Measurements from ENCODE around the gene ITGB8. TPM values are rescaled to one million over a fixed set of nuclear protein-coding genes. Genes with fewer than 3 reads are reported as not detected.

Gene ITGB8
- total RNA-seq, 1 donor from 2014 or later, result 0.69 TPM

DNA sequence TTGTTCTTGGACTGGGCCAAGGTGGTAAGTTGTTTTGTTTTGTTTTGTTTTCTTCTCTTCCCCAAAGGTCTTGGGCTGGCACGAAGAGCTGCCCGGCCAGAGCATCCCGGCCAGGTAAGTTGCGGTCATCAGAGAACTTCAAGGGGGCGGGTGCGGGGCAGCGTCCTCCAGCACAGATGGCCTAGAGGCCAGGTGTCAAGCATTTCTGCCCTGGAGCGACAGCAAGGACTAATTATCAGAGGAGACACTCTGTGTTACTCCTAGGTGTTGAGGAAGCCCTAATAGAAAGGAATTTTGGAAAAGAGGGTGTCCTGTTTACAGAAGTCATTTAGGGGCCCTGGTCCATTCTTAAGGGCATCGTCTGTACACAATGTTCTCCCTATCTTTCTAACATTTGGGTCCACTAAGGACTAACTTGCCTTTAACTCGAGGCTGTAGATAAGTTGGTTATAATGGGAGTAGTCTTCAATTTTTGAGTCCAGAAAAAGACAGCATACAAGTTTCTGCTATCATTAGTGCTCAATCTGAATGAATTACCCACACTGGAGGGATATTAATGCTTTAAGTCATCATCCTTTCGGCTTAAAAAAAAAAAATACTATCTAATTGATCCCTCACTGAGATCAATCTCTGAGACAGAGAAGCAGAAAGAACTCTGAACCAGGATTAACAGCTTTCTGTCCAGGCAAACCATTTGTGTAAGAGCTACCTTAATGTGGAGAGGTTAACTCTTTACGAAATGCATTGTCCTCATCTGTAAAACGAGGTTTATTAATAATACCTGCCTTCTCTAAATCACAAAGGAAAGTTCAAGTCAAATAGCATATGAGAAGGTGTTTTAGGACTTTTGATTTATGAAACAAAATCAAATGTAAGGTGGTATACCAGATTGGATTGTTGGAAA lies 1.5 kb downstream of the ITGB8 start:
- DNase-seq (ENCODE audit: low spot score), result no peak
- Mint-ChIP-seq H3K4me3 (ENCODE audit: unreplicated experiment) (peak overlapping the region; percentile 91), H3K27ac (ENCODE audit: unreplicated experiment) (no peak overlapping the region)

DNA sequence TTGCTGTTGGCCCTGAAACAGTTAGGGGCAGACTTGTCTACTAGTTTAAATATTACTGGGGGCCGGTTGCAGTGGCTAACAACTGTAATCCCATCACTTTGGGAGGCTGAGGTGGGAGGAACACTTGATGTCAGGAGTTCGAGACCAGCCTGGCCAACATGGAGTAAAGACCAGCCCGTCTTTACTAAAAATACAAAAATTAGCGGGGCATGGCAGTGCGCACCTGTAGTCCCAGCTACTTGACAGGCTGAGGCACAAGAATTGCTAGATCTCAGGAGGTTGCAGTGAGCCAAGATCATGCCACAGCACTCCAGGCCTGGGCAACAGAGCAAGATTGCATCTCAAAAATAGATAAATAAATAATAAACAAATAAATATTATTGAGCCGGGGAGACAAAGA lies 7.6 kb downstream of the ITGB8 start:
- Mint-ChIP-seq H3K36me3 (ENCODE audit: low read depth, unreplicated experiment) (no peaks in the 10 kb centered on the region), H3K4me1 (ENCODE audit: unreplicated experiment) (peaks cover 1% of the 10 kb centered on the region), H3K27me3 (ENCODE audit: unreplicated experiment) (no peaks in the 10 kb centered on the region), H3K27ac (ENCODE audit: unreplicated experiment) (no peak overlapping the region), H3K4me3 (ENCODE audit: unreplicated experiment) (no peak overlapping the region), H3K9me3 (ENCODE audit: unreplicated experiment) (no peaks in the 10 kb centered on the region)
- DNase-seq (ENCODE audit: low spot score), result no peak
- TF ChIP-seq, protein P1, sequence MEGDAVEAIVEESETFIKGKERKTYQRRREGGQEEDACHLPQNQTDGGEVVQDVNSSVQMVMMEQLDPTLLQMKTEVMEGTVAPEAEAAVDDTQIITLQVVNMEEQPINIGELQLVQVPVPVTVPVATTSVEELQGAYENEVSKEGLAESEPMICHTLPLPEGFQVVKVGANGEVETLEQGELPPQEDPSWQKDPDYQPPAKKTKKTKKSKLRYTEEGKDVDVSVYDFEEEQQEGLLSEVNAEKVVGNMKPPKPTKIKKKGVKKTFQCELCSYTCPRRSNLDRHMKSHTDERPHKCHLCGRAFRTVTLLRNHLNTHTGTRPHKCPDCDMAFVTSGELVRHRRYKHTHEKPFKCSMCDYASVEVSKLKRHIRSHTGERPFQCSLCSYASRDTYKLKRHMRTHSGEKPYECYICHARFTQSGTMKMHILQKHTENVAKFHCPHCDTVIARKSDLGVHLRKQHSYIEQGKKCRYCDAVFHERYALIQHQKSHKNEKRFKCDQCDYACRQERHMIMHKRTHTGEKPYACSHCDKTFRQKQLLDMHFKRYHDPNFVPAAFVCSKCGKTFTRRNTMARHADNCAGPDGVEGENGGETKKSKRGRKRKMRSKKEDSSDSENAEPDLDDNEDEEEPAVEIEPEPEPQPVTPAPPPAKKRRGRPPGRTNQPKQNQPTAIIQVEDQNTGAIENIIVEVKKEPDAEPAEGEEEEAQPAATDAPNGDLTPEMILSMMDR (IDR thresholded peaks at IDR 0.05; ENCODE audit: unreplicated experiment), result no peak

More for the DNA sequence above, 1.5 kb downstream of the ITGB8 start:
- H3K36me3 Mint-ChIP-seq (ENCODE audit: low read depth, unreplicated experiment), result no peaks in the 10 kb centered on the region
- peaks cover 17% of the 10 kb centered on the region for H3K27me3 Mint-ChIP-seq (ENCODE audit: unreplicated experiment)
- no peaks in the 10 kb centered on the region for H3K9me3 Mint-ChIP-seq (ENCODE audit: unreplicated experiment)
- TF ChIP-seq, protein P1 (IDR thresholded peaks at IDR 0.05; ENCODE audit: unreplicated experiment), result no peak
- H3K4me1 Mint-ChIP-seq (ENCODE audit: unreplicated experiment), result peaks cover 12% of the 10 kb centered on the region

DNA sequence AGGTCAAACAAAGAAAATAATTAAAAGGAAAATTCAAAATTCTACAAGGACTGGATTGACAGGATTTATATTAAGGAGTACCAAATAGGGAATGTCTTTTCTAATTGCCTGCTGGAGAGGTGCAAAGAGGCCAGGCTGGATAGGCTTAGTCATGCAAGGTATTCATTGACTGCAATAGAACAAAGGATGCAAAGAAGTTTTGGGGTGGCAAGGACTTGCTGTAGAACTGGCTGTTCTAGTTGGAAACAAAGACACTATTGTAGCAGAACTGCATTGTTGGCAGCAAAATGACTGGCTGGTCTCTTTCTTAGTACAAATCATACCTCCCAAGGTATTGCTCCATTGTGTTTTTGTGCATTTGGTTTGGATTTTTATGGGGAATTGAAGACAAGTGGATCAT lies 10.1 kb downstream of the ITGB8 start:
- TF ChIP-seq, protein P1 (IDR thresholded peaks at IDR 0.05; ENCODE audit: unreplicated experiment), result no peak
- no peak overlapping the region for H3K4me3 Mint-ChIP-seq (ENCODE audit: unreplicated experiment)
- no peak overlapping the region for H3K27ac Mint-ChIP-seq (ENCODE audit: unreplicated experiment)
- H3K36me3 Mint-ChIP-seq (ENCODE audit: low read depth, unreplicated experiment), result no peaks in the 10 kb centered on the region
- H3K9me3 Mint-ChIP-seq (ENCODE audit: unreplicated experiment), result no peaks in the 10 kb centered on the region
- peaks cover 2% of the 10 kb centered on the region for H3K4me1 Mint-ChIP-seq (ENCODE audit: unreplicated experiment)
- DNase-seq (ENCODE audit: low spot score), result no peak
- no peaks in the 10 kb centered on the region for H3K27me3 Mint-ChIP-seq (ENCODE audit: unreplicated experiment)

DNA sequence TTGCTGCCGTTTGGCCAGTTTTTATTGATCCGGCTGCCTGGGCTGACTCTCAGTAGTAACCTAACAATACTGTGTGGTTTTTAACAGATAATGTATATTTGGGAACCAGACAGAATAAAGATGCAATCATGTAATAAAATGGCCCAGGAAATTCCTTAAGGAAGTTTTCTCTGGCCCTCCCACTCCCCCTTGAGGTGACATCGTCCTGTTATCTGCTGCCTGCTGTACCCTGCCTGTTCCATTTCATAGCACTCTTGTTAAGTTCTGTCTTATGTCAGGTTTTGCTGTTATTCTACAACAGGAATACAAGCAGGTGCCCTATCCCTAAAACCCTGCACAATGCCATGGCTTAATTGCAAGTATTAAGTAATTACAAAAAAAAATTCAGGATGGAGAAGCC lies 12.5 kb downstream of the ITGB8 start:
- H3K36me3 Mint-ChIP-seq (ENCODE audit: low read depth, unreplicated experiment), result no peaks in the 10 kb centered on the region
- TF ChIP-seq, protein P1 (IDR thresholded peaks at IDR 0.05; ENCODE audit: unreplicated experiment), result no peak
- DNase-seq (ENCODE audit: low spot score), result no peak
- no peak overlapping the region for H3K27ac Mint-ChIP-seq (ENCODE audit: unreplicated experiment)
- no peaks in the 10 kb centered on the region for H3K9me3 Mint-ChIP-seq (ENCODE audit: unreplicated experiment)
- H3K4me3 Mint-ChIP-seq (ENCODE audit: unreplicated experiment), result no peak overlapping the region
- H3K27me3 Mint-ChIP-seq (ENCODE audit: unreplicated experiment), result no peaks in the 10 kb centered on the region
- peaks cover 2% of the 10 kb centered on the region for H3K4me1 Mint-ChIP-seq (ENCODE audit: unreplicated experiment)

DNA sequence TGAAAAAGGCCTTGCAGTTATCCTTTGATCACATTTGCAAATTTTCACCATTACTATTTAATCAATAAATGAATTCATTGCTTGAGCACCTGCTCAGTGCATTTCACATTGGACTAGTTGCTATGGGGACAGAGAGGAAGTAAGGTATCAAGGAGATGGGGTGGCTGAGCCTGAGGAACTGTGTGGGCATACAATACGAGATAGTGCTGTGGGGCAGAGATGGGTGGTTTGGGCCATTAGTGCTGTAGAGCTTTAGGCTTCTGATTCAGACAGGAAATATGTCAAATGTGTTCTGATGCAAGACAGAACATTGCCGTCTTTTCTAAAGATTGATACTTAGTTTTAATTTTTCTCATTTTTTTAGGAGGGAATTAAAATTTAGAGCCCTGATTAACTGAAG lies 13.2 kb downstream of the ITGB8 start:
- TF ChIP-seq, protein P1 (IDR thresholded peaks at IDR 0.05; ENCODE audit: unreplicated experiment), result no peak
- Mint-ChIP-seq H3K4me1 (ENCODE audit: unreplicated experiment) (peaks cover 2% of the 10 kb centered on the region), H3K9me3 (ENCODE audit: unreplicated experiment) (no peaks in the 10 kb centered on the region), H3K4me3 (ENCODE audit: unreplicated experiment) (no peak overlapping the region), H3K27me3 (ENCODE audit: unreplicated experiment) (no peaks in the 10 kb centered on the region), H3K36me3 (ENCODE audit: low read depth, unreplicated experiment) (no peaks in the 10 kb centered on the region), H3K27ac (ENCODE audit: unreplicated experiment) (no peak overlapping the region)
- no peak for DNase-seq (ENCODE audit: low spot score)
